Thyroid gland (tissue), 4 donors: ENCODE results near the gene GNAI1. TPM values are rescaled to one million over a fixed set of nuclear protein-coding genes. Genes with fewer than 3 reads are reported as not detected.

Source experiments
- DNase-seq, 2 donors: peaks; one replicate each; pipeline ENCODE4 v3.0.0-alpha.2; 2019
- H3K27ac ChIP-seq, 3 donors: fragments of 200-600 bp; sonication (generic); 1 replicate in 2 of 3; 2 replicates in 1 of 3; pipeline ENCODE4 v1.5.1; 2016 to 2019; ENCODE audit warnings: mild to moderate bottlenecking in 1 of 3, moderate library complexity in 1 of 3
- H3K27me3 ChIP-seq: fragments of 200-600 bp; sonication (generic); one replicate; pipeline ENCODE4 v1.5.1; 2019
- H3K36me3 ChIP-seq, 2 donors: fragments of 200-600 bp; sonication (generic); one replicate each; pipeline ENCODE4 v1.5.1; 2016 to 2019
- H3K4me1 ChIP-seq, 2 donors: fragments of 200-600 bp; sonication (generic); one replicate each; pipeline ENCODE4 v1.5.1; 2017 to 2019
- H3K4me3 ChIP-seq, 3 donors: fragments of 200-600 bp; sonication (generic); replicated peaks in 1 of 3; 1 replicate in 2 of 3; 2 replicates in 1 of 3; pipeline ENCODE4 v1.5.1; 2016; ENCODE audit warnings: mild to moderate bottlenecking in 1 of 3
- H3K9me3 ChIP-seq: fragments of 200-600 bp; sonication (generic); one replicate; pipeline ENCODE4 v1.5.1; 2017
- CTCF ChIP-seq, 6 experiments: fragments of 200-600 bp in 3 of 6; fragments of 450-650 bp in 3 of 6; sonication (generic) in 3 of 6; IDR thresholded peaks; one replicate each; pipeline ENCODE4 v1.5.1; 2016 to 2019; ENCODE audit warnings: antibody characterized with exemption in 6 of 6, mild to moderate bottlenecking in 2 of 6, inconsistent platforms in 1 of 6, moderate library complexity in 1 of 6
- POLR2A ChIP-seq, 2 donors: fragments of 450-650 bp; IDR thresholded peaks; one replicate each; pipeline ENCODE4 v1.6.1; 2017; ENCODE audit warnings: antibody characterized with exemption in 2 of 2, mild to moderate bottlenecking in 2 of 2, moderate library complexity in 1 of 2
- WGBS, 2 donors: methylation state at CpG; one replicate each; pipeline ENCODE4 v1.1.5; 2017; 5-methylcytosine and 5-hydroxymethylcytosine counted together
- intact Hi-C: fragments of 100-400 bp; cut with DNase I; formaldehyde crosslinking; loops from one replicate; pipeline ENCODE4 v1.15.1; 2023
- total RNA-seq, 4 donors: library from RNA; depleted of rRNA; stranded (reverse); fragments of >200 nt; gene quantifications; one replicate each; pipeline ENCODE4 v1.2.3, GENCODE V29; 2016

GNAI1 gene
- total RNA-seq, 4 donors from 2014 or later = 32.1 to 52.7 (median 47.4) TPM

GRCh38 chr7:80131675-80132435 is 2.8 kb upstream of the GNAI1 start:
- DNase-seq = no peak
- no peaks in the 10 kb centered on the region for H3K27me3 ChIP-seq
- no peaks in the 10 kb centered on the region for H3K36me3 ChIP-seq
- intact Hi-C loops = loop anchor here (10.0 kb wide), 2 partner anchors 153 to 263 kb away; no protein-coding TSS in a partner anchor
- TF ChIP-seq POLR2A (IDR thresholded peaks at IDR 0.05) = no peak
- TF ChIP-seq CTCF (IDR thresholded peaks at IDR 0.05) = no peak
- no peaks in the 10 kb centered on the region for H3K9me3 ChIP-seq
- WGBS, 2 donors = 78 to 81% methylated on average over 2 of the region's 2 CpGs
- H3K4me1 ChIP-seq = peaks cover 4 to 13% of the 10 kb centered on the region in 2 donors
- H3K27ac ChIP-seq = no peak overlapping the region
- H3K4me3 ChIP-seq = no peak overlapping the region

- Histone ChIP-seq H3K9me3 (no peaks in the 10 kb centered on the region), H3K27me3 (no peaks in the 10 kb centered on the region), H3K27ac (no peak overlapping the region), H3K36me3 (no peaks in the 10 kb centered on the region), H3K4me3 (no peak overlapping the region), H3K4me1 (peaks cover 1 to 11% of the 10 kb centered on the region in 2 donors)
- 78% methylated on average over 3 of the region's 3 CpGs for WGBS, 2 donors
- no peak for DNase-seq
- intact Hi-C loops = loop anchor here (10.0 kb wide), 2 partner anchors 152 to 262 kb away; no protein-coding TSS in a partner anchor
- TF ChIP-seq CTCF (IDR thresholded peaks at IDR 0.05) (no peak), POLR2A (IDR thresholded peaks at IDR 0.05) (no peak)
Observed at GRCh38 chr7:80132594-80132993, 2.0 kb upstream of the GNAI1 start.

GRCh38 chr7:80133361-80134114 is 1.1 kb upstream of the GNAI1 start:
- H3K4me3 ChIP-seq = peak overlapping the region in 1 of 3 donors; percentile 81
- peaks cover under 1 to 7% of the 10 kb centered on the region in 2 donors for H3K4me1 ChIP-seq
- intact Hi-C loops = loop anchor here (10.0 kb wide), 2 partner anchors 151 to 261 kb away; no protein-coding TSS in a partner anchor
- no peak for DNase-seq
- WGBS, 2 donors = 75 to 78% methylated on average over 8 of the region's 8 CpGs
- H3K27ac ChIP-seq = peak overlapping the region; percentile 51 to 94 (median 85)
- no peak for TF ChIP-seq POLR2A (IDR thresholded peaks at IDR 0.05)
- peak in 1 of 6 experiments; percentile 12 for TF ChIP-seq CTCF (IDR thresholded peaks at IDR 0.05)
- H3K9me3 ChIP-seq = no peaks in the 10 kb centered on the region
- no peaks in the 10 kb centered on the region for H3K36me3 ChIP-seq
- no peaks in the 10 kb centered on the region for H3K27me3 ChIP-seq

- Histone ChIP-seq H3K4me3 (peak overlapping the region in 2 of 3 donors; percentile 51 to 81), H3K9me3 (no peaks in the 10 kb centered on the region), H3K27ac (peak overlapping the region; percentile 51 to 94 (median 85)), H3K27me3 (no peaks in the 10 kb centered on the region), H3K4me1 (peaks cover 6 to 13% of the 10 kb centered on the region in 2 donors), H3K36me3 (no peaks in the 10 kb centered on the region)
- no peak for DNase-seq
- 17 to 18% methylated on average over 12 of the region's 12 CpGs for WGBS, 2 donors
- intact Hi-C loops = loop anchor here (10.0 kb wide), 2 partner anchors 151 to 261 kb away; no protein-coding TSS in a partner anchor
- TF ChIP-seq POLR2A (IDR thresholded peaks at IDR 0.05) (no peak), CTCF (IDR thresholded peaks at IDR 0.05) (no peak)
Observed at GRCh38 chr7:80134115-80134535, 506 bp upstream of the GNAI1 start.
